ENCODE results near the gene SREBF1.

GRCh38 chr17:17843096-17843495 lies 6.3 kb upstream of the SREBF1 start:
- no peak for TF ChIP-seq CTCF (IDR thresholded peaks at IDR 0.05)
- TF ChIP-seq POLR2A (IDR thresholded peaks at IDR 0.05) = no peak
